Fibroblast of the aortic adventitia (primary cell): ENCODE data around the gene COL4A4. TPM values are rescaled to one million over a fixed set of nuclear protein-coding genes. Genes with fewer than 3 reads are reported as not detected.

Source experiments
- DNase-seq: peaks from one replicate; pipeline ENCODE4 v3.0.0-alpha.2; 2010; ENCODE audit warnings: low read depth
- H3K4me3 ChIP-seq: 2 replicates; pipeline ENCODE4 v1.5.1; 2011; ENCODE audit warnings: low read depth, mild to moderate bottlenecking, control low read depth, low read length, moderate library complexity
- CTCF ChIP-seq: IDR thresholded peaks from 2 replicates; pipeline ENCODE4 v1.5.1; 2011; ENCODE audit warnings: mild to moderate bottlenecking, low read length, control low read depth, inconsistent platforms; ENCODE audit not compliant: insufficient read depth
- total RNA-seq: library from RNA; depleted of rRNA; stranded (reverse); fragments of >200 nt; gene quantifications from 2 replicates; pipeline ENCODE4 v1.2.3, GENCODE V29; 2012; ENCODE audit warnings: low replicate concordance

Gene COL4A4
- total RNA-seq, 1 donor, result 2.6 TPM

GRCh38 chr2:227152093-227152766 lies 11.8 kb downstream of the COL4A4 start:
- no peak overlapping the region for H3K4me3 ChIP-seq
- DNase-seq, result peak; percentile 55
- TF ChIP-seq CTCF, result no peak

DNA sequence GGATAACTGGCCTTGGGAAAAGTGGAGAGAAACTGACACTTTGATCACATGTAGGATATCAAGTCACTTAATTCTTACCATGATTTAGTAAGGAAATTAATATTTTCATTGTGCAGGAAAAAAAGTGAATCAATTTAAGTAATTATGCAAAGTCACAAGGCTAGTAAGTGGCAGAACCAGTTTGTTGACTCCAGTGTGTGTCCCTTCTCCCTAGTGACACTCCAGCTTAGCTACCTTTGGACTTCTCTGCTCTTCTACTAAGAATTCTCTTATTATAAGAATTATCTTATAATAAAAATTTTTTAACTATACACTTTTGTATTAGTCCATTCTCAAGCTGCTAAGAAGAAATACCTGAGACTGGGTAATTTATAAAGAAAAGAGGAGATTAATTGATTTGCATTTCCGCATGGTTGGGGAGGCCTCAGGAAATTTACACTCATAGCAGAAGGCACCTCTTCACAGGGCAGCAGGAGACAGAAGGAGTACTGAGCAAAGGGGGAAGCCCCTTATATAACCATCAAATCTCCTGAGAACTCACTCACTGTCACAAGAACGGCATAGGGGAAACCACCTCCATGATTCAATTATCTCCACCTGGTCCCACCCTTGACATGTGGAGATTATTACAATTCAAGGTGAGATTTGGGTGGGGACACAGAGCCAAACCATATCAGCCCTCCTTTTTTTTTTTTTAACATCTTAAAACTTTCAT lies 13.6 kb downstream of the COL4A4 start:
- H3K4me3 ChIP-seq, result no peak overlapping the region
- no peak for TF ChIP-seq CTCF
- no peak for DNase-seq

DNA sequence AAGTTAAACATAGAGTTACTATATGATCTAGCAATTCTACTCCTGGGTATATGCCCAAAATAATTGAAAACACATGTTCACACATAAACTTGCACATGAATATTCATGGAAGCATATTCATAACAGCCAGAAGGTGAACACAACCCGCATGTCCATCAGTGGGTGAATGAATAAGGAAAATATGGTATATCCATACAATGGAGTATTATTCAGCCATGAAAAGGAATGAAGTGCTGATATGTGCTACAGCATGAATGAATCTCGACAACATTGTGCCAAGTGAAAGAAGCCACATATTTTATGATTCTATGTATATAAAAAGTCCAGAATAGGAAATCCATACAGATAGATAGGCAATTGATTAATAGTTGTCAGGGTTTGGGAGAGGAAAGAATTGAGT lies 15.9 kb downstream of the COL4A4 start:
- no peak for DNase-seq
- no peak for TF ChIP-seq CTCF
- H3K4me3 ChIP-seq, result no peak overlapping the region

GRCh38 chr2:227147023-227147422 lies 17.0 kb downstream of the COL4A4 start:
- H3K4me3 ChIP-seq, result no peak overlapping the region
- DNase-seq, result peak; percentile 69
- no peak for TF ChIP-seq CTCF

DNA sequence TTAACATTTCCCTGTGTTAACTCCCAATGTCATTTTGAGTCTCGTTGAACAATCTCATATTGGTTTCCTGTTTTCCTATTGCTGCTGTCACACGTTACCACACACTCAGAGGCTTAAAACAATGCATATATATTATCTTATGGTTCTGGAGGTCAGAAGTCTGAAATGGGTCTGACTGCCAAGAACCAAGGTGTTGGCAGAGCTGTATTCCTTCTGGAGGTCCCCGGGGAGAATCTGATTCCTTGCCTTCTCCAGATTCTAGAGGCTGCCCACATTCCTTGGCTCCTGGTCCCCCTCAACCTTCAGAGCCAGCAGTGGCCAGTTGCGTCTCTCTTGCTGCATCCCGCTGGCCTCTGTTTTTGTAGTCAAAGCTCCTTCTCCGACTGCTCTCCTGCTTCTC lies 17.5 kb downstream of the COL4A4 start:
- no peak for TF ChIP-seq CTCF
- H3K4me3 ChIP-seq, result no peak overlapping the region
- peak; percentile 34 for DNase-seq

GRCh38 chr2:227143895-227144294 lies 20.1 kb downstream of the COL4A4 start:
- no peak overlapping the region for H3K4me3 ChIP-seq
- TF ChIP-seq CTCF, result no peak
- no peak for DNase-seq

DNA sequence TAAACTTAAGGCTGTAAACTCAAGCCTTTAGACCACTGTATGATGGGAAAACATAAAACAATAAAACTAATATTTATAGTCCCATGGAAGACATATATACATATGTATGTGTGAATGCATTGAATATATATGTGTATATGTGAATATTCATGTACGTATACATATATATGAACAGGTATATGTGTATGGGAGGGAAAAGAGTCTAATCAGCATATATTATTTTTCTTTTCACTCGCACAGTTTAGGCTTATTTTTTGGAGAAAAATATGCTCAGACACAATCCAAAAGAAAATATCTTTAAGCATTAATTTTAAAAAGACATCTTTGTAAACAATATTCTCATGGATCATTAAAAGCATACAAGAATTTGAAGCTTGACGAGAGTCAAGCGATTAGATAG lies 22.7 kb downstream of the COL4A4 start:
- TF ChIP-seq CTCF, result no peak
- no peak overlapping the region for H3K4me3 ChIP-seq
- DNase-seq, result no peak
